SKM-1 (cell line): ENCODE measurements around the gene ERFE.
"Not testable (repeated sequence)": the region's sequence is repeated elsewhere in the genome, so short reads cannot be mapped to it uniquely, and the experiment has no call there.

Source experiments
- DNase-seq: peaks from one replicate; lab custom pipeline; 2025; ENCODE audit not compliant: unreplicated experiment; lab: John Stamatoyannopoulos, UW

Gene ERFE, protein sequence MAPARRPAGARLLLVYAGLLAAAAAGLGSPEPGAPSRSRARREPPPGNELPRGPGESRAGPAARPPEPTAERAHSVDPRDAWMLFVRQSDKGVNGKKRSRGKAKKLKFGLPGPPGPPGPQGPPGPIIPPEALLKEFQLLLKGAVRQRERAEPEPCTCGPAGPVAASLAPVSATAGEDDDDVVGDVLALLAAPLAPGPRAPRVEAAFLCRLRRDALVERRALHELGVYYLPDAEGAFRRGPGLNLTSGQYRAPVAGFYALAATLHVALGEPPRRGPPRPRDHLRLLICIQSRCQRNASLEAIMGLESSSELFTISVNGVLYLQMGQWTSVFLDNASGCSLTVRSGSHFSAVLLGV

DNA sequence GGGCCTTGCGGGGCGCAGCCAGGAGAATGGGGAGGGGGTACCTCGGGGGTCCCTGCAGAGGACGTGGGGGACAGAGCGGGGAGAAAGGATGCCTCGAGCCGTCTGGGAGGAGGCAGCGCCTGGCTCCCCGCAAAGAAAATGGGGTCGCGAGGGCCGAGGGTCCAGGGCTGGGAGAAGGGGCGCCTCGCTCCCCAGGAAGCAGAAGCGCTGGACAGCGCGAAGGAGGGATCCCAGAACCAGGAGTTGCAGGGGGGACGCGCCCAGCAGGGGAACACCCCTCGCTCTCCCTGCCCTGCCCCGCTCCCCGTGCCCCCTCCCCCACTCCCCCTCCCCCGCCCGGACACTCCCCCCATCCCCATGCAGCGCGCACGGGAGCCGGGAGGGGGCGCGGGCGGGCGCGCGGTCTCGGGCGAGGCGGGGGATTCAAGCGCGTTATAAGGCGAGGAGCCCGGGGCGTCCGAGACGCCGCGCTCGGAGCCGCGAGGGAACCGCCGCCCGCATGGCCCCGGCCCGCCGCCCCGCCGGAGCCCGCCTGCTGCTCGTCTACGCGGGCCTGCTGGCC, at the start of gene ERFE:
ERFE (plus strand) TSS at position 462 of the 562 bp plus-strand sequence; CDS start at position 500, 38 bp downstream.
- DNase-seq, result no peak

DNA sequence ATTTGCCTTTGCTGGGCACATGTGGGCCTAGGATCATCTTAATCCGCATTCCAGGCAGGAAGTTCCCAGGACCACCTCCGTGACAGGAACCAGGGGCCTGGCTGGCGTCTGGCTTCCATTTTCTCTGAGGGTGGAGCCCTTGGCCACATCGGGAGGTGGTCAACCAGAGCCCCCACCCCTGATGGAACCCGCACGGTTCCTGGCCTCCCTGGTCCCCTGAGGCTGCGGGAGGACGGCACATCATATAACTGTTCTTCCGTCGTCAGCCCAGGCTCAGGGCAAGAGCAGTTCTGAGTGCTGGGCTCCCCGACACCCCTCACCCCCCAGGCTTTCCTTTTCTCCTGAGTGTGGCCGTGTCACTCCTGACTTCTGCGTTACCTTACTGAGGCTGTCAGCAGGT, 45.2 kb upstream of the ERFE start:
- no peak for DNase-seq

DNA sequence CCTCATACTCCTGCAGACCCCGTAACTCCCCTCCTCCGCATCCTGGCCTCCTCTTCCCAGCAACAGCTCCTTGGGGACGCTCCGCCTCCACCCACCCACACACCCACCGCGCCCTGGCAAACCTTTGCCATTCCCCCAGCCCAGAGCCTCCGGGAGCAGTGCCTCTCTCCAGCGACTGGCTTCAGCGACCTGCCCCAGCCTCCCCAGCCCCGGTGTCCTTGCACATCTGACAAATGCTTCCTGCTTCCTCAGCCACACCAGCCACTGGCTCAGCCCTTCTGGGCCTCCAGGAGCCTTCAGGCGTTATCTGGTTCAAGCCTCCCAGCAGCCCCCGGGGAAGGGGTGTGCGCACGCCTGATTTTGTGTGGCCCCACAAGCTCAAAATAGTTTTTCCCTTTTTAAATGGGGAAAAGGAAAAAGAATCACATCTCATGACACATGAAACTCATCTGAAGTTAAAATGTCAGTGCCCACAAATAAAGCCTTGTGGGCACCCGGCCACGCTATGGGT, 44.4 kb upstream of the ERFE start:
- DNase-seq, result no peak

DNA sequence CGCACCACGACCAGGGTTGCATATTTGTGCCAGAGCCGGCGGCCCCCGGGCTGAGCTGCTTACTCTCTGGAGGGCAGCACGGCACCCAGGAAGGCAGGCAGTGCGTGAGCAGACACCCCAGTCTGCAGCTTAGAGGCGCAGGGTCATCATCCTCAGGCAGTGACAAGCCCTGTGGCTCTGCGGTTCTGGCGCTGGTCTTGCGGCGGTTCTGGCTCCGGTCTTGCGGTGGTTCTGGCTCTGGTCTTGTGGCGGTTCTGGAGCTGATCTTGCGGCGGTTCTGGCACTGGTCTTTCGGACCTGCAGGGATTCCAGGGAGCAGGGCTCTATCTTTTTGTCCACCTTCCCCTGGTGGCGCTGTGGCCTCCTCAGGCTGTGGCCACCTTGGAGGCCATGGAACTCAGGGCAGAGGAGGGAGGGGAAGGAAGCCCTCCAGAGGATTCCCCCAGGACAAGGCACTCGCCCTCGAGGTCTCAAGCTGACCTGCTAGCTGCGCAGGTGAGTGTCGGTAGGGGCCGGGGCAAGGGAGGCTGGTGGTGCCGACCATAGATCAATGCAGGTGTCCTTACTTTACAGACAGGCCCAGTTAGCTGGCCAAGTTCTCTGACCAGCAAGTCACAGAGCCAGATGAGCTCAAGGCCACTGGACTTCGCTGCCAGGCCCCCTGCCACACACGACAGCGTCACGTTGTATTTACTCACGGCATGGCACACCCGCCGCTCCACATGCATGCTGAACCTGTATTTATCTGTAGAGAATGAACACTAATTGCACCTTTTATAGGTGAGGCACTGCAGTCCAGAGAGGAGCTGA, 43.7 kb upstream of the ERFE start:
- DNase-seq, result no peak

DNA sequence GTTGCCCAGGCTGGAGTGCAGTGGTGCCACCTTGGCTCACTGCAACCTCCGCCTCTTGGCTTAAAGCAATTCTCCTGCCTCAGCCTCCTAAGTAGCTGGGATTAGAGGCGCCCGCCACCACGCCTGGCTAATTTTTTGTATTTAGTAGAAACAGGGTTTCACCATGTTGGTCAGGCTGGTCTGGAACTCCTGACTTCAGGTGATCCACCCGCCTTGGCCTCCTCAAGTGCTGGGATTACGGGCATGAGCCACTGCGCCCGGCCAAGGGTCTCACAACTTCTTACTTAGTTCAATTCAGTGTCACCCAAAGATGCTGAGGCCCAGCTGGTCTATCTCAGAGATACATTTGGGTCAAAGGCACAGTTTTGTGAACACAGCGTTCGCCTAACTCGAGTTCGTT, 43.1 kb upstream of the ERFE start:
- not testable (repeated sequence) for DNase-seq

DNA sequence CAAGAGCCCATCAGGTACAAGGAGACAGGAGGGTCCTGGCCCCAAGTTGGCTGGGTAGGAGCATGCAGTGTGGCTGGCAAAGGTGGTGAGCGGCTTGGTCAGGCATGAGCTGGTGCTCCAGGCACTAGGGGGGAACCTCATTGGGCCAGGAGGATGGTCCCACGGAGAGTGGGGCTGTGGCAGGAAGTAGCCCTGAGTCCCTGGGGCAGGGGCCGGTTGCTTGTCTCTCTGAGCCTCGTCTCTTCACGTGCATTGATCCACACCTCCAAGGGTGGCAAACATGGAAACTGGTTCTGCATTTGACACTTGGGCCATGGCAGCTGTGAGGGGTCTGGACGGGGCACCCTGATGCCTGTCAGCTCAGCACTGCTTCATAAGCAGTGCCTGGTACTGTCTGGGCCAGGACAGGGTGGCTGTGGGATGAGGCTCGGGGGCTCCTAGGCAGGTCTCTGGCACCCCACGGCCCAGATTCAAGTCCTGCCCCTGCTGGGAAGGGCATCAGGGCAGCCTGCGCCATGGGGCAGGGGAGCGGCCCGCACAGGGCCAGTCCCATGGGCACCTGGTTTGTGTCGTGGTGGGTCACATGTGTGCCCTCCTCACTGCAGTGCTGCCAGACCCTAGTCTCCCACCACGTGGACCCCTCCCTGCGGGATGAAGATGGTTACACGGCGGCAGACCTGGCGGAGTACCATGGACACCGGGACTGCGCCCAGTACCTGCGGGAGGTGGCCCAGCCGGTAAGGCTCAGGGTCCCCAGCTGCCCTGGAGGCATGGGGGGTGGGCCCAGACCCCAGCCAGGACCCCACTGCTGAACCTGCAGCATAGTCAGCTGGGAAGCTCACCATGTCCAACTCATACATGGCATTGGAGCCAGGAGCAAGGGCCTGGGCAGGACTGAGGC, 42.2 kb upstream of the ERFE start:
- DNase-seq, result no peak

DNA sequence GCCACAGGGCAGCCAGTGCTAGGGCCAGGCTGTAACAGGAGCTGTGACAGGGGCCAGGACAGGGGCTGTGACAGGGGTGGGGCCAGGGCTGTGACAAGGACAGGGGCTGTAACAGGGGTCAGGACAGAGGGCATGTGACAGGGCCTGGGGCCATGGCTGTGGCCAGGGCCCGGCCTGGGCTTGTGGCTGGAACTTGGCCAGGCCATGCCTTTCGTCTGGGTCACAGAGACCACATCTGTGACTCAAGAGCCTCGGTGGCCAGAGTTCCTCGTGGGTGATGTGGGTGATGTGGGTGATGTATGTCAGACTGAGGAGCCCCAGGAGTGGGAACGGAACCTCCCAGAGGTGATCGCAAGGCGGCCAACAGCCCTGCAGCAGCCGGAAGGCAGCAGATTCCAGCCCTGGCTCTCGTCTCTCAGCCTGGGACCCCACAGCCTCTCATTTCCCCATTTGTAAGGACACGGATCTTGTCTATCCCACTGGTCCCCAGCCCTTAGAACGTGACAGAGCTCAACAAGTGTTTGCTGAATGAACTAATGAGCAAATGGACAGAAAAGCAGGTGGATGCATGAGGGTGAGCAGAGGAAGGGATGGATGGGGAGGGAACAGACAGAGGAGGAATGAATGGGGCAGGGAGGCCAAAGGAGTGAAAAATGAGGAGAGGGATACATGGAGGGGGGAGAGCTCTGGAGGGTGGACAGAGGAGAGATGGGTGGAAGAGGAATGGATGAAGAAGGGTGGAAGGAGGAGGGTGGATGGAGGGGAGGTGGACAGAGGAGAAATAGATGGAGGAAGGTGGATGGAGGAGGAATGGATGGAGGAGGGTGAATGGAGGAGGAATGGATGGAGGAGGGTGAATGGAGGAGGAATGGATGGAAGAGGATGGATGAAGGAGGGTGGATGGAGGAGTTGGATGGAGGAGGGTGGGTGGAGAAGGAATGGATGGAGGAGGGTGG, 41.3 kb upstream of the ERFE start:
- no peak for DNase-seq

DNA sequence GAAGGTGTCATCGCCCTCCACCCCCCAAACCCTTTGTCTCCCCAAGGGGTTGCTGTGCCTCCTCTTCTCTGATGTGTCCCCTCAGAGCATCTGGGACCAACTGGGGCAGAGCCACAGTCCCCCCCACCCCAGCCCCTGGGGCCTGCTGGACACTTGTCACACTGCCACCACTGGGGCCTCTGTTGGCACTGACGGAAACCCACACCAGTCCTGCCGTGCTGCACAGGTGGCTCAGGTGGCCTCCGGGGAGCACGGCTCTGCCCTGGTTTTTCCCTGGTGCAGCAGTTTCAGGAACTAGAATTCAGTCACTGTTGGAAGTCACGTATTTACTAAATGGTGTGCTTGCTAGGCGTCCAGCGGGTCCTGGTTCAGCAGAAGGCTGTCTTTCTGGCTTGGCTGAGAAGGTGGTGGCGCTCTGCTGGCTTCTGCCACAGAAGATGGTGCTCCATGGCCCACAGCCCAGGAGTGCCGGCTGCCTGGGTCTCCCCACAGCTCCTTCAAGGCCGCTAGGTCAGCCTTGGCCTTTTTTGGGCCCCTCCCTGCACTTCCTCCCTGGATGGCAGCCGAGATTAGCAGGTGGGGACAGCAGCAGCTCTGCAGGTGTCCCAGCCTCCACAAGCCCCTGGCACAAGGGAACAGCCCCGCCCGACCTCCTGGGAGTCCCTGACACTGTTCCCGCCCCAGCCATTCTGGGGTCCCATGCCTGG, 38.9 kb upstream of the ERFE start:
- no peak for DNase-seq

DNA sequence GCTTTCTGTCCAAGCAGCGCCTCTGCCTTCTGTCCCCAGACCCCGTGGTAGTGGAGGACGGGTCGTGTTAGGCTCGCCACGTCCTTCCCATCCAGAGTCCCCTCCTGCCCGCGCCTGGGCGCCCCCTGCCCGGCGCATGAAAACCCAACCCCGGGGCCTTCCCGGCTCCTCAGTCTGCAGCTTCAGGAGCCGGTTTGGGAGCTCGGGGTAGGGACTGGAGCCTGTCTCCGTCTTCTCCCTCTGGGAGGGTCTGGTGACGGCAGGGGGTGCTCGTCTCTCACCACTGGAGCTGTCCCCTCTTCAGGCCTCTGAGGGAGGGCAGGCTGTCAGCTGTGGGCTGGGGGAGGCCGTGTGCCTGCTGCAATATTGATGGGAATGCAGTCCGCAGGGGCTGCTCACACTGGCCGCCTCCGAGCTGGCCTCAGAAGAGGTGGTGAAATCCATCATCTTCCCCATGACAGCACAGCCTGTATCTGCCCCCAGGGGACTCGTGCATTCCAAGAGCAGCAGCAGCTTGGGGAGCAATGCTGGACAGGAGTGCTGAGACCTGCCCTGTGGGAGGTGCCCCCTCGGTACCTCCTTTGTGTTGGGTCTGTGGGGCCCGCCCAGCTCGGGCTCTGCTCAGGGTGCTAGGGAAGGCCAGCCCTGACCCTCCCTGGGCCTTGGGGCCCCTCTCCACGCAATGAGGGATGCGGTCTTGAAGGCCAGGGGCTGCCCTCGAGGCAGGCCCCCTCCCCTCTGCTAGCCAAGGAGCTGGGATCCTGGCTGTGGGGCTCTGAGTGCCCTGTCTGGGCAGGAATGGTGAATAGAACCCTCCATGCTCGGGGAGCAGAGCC, 38.1 kb upstream of the ERFE start:
- DNase-seq, result no peak

DNA sequence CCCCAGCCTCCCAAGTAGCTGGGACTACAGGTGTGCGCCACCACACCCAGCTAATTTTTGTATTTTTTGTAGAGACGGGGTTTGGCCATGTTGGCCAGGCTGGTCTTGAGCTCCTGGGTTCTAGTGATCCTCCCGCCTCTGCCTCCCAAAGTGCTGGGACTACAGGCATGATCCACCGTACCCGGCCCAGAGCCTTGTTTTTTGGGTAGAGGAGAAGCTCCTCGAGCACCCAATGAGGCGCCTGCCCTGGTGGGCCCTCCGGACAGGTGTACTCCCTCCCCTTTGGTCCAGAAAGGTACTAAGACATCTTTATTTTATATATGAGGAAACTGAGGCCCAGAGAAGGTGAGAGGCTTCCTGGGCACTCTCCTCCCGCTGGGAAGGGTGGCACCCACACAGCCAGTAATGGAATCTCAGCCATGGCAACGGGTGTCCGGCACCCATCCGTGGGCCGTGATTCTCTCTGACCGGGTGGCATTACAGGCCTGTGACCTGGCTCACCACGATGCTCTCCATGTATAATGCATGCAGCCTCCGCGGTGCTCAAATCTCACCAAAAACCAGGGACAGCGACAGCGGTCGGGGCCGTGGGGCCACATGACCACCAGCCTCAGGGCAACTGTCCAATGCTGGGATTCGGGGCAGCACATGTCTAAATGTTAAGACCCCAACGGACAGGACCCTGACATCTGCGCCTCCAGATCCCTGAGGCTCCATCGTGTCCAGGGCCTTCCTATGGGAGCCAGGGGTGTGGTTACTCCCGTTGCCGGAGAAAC, 37.1 kb upstream of the ERFE start:
- DNase-seq, result no peak

DNA sequence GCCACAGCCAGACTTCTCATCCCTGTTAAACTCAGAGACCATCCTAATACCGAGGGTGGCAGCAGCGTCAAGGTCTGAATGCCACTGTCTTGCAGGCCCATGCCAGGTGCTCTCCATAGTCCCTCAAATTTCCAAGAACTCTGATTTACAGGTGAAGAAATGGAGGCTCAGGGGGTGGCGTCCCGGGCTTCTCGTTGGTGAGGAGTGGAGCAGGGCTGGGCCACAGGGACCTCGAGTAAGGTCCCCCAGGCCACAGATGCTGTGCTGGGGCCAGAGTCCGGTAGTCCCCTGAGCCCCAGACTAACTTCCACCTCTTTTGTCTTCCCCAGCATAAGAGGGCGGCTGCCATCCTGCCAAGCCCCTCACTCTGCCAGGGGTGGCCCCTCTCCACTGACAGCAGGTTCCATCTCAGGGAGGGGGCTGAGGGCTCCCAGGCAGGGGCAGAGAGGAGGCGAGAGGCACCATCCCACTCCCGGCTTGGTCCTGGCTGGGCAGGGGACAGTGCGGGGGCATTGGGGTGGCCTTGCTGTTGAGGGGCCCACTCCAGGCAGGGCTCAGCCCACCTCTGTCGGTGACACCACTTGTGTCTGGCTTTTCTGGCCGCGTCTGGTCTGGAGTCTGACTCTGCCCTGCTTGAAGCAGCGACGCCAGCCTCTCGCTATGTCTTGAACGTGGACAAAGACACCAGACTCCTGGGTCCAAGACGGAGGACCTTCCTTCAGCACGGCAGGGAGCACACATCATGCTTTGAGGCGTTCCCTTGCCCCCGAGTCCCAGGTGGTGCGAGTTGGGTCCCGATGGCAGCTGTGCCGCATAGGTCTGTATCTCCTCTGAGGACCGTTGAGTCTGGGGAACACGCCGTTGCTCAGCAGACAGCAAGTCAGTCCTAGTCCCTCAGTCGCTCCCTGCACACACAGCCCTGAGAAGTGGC, 36.2 kb upstream of the ERFE start:
- no peak for DNase-seq

DNA sequence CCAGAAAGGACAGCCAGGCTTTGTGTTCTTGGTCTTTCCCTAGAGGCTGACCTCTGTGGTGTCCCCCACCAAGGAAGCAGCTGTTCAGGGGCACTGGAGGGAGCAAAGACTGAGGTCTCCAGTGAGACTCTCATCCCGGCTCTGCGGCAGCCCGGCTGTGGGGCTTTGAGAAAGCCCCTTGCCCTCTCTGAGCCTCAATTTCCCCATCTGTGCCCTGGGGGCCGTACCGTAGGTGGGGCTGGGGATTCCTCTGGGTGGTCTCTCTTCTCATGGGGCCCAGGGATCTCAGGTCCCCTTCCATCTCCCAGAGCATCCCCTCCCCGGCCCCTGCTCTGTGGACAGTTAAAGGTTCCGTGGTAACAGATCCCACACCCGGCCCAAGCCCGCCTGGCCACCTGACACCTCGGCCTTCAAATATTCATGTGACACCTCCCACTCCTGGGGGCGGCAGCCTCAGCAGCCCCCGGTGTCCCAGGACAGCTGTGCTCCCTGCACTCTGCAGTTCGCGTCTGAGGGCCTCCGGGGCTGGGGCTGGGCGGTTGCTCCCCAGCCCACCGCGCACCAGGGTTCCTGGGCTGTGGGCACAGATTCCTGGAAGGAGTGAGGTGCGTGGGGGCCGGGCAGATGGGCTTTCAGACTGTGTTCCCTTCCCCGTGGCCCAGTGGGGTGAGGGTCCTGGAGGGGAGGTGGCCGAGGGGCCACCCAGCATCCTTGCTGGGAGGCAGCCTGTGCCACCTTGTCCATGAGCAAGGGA, 35.4 kb upstream of the ERFE start:
- DNase-seq, result no peak

DNA sequence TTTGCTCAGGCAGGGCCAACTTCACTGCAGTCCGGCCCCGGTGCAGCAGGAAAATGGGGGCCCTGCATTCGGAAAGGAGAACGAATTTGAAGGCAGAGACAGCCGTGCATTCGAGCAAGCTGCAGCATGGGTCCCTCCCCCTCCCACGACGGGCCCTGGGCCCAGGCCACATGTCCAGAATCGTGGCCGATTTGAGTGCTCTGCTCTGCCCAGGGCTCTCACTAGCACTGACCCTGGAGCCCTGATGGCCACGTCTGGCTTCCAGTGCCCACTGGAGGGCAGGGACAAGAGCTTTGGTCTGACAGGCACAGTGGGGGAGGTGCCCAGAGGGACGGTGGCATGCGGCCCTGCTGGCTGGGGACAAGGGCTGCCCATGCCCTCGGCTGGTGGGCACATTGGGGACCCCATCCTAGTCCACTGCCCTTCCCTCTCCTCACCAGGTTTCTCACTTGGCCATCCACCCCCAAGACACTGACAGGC, 34.7 kb upstream of the ERFE start:
- DNase-seq, result no peak

DNA sequence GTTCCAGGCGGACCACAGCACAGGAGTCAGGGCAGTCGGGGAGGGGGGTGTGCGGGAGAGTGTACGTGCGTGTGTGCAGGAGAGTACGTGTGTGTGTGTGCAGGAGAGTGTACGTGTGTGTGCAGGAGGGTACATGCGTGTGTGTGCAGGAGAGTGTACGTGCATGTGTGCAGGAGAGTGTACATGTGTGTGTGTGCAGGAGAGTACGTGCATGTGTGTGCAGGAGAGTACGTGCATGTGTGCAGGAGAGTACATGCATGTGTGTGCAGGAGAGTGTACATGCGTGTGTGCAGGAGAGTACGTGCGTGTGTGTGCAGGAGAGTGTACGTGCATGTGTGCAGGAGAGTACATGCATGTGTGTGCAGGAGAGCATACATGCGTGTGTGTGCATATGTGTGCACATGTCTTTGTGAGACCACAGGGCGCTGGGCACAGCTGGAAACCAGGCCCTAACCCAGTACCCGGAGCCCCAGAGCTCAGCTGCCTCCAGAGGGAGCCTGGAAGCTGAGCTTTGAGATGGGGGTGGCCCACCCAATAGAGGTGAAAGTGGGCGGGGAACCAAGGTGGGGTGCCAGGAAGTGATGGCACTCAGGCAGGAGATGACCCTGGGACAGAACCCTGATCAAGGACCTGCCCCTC, 34.2 kb upstream of the ERFE start:
- DNase-seq, result no peak
